Endothelial cell of umbilical vein (primary cell): Measurements from ENCODE around the gene NEK2.

Experiments
- CTCF ChIP-seq, 2 donors: IDR thresholded peaks; 1 replicate in 1 of 2; 2 replicates in 1 of 2; pipeline ENCODE4 v1.5.1; 2011; ENCODE audit warnings: low read length in 2 of 2, mild to moderate bottlenecking in 2 of 2, moderate library complexity in 2 of 2, control low read depth in 1 of 2, inconsistent platforms in 1 of 2, low read depth in 1 of 2; ENCODE audit not compliant: insufficient read depth in 1 of 2; ENCODE audit errors: extremely low read depth in 1 of 2
- EZH2 ChIP-seq: IDR thresholded peaks from 2 replicates; pipeline ENCODE4 v1.6.1; 2012; ENCODE audit warnings: borderline replicate concordance, low read depth, mild to moderate bottlenecking, moderate library complexity, low read length, inconsistent platforms; ENCODE audit not compliant: severe bottlenecking
- FOS ChIP-seq: IDR thresholded peaks from 2 replicates; pipeline ENCODE4 v1.6.1; 2011; ENCODE audit warnings: mild to moderate bottlenecking, low read length, moderate library complexity, borderline replicate concordance; ENCODE audit not compliant: insufficient read depth
- JUN ChIP-seq: IDR thresholded peaks from 2 replicates; pipeline ENCODE4 v1.6.1; 2011; ENCODE audit warnings: borderline replicate concordance, low read depth; ENCODE audit not compliant: insufficient read length, insufficient read depth
- MAX ChIP-seq: IDR thresholded peaks from 2 replicates; pipeline ENCODE4 v1.6.1; 2011; ENCODE audit not compliant: insufficient read depth, insufficient read length
- MYC ChIP-seq: IDR thresholded peaks from one replicate; pipeline ENCODE4 v1.6.1; 2011; ENCODE audit warnings: mild to moderate bottlenecking, low read depth, low read length
- POLR2A ChIP-seq: IDR thresholded peaks from 2 replicates; pipeline ENCODE4 v1.6.1; 2012; ENCODE audit warnings: low read depth, mild to moderate bottlenecking, control low read depth, low read length
- POLR2AphosphoS5 ChIP-seq: IDR thresholded peaks from 2 replicates; pipeline ENCODE4 v1.6.1; 2012; ENCODE audit warnings: low read depth, mild to moderate bottlenecking, control low read depth, low read length, moderate library complexity; ENCODE audit not compliant: insufficient read depth

- TF ChIP-seq CTCF (IDR thresholded peaks at IDR 0.05; ENCODE audit: extremely low read depth in 1 of 2, insufficient read depth in 1 of 2, low read depth in 1 of 2, low read length in 2 of 2), result no peak
- no peak for TF ChIP-seq POLR2A
- TF ChIP-seq MAX, result no peak
- no peak for TF ChIP-seq POLR2AphosphoS5
- no peak for TF ChIP-seq JUN
- no peak for TF ChIP-seq EZH2
- TF ChIP-seq MYC, result no peak
- TF ChIP-seq FOS, result no peak
Measured at GRCh38 chr1:211646566-211646965, 28.9 kb downstream of the NEK2 start.
